GM23338 (cell line): ENCODE measurements around the gene ACTG1.

ENCODE experiments used
- CREB1 ChIP-seq: fragments of 250-450 bp; sonication (Bioruptor Pico); IDR thresholded peaks from 2 replicates; pipeline ENCODE4 v1.5.0; 2020; ENCODE audit warnings: low read depth, mild to moderate bottlenecking, moderate library complexity
- EZH2 ChIP-seq: fragments of 200-600 bp; sonication (generic); IDR thresholded peaks from one replicate; pipeline ENCODE4 v1.8.0; 2017; ENCODE audit warnings: antibody characterized with exemption, mild to moderate bottlenecking, low read depth; ENCODE audit not compliant: unreplicated experiment
- POLR2AphosphoS5 ChIP-seq: IDR thresholded peaks from 2 replicates; pipeline ENCODE4 v1.6.1; 2016; ENCODE audit warnings: antibody characterized with exemption, low read depth
- TF ChIP-seq, protein P1 (sequence below), 2 experiments: fragments of 200-600 bp in 1 of 2; sonication (generic) in 1 of 2; conservative IDR thresholded peaks; 2 replicates each; pipeline versions ENCODE4 v1.5.1 to v1.6.1; 2016 to 2017; ENCODE audit warnings: antibody characterized with exemption in 2 of 2, low read depth in 2 of 2, mild to moderate bottlenecking in 2 of 2, moderate library complexity in 1 of 2

DNA sequence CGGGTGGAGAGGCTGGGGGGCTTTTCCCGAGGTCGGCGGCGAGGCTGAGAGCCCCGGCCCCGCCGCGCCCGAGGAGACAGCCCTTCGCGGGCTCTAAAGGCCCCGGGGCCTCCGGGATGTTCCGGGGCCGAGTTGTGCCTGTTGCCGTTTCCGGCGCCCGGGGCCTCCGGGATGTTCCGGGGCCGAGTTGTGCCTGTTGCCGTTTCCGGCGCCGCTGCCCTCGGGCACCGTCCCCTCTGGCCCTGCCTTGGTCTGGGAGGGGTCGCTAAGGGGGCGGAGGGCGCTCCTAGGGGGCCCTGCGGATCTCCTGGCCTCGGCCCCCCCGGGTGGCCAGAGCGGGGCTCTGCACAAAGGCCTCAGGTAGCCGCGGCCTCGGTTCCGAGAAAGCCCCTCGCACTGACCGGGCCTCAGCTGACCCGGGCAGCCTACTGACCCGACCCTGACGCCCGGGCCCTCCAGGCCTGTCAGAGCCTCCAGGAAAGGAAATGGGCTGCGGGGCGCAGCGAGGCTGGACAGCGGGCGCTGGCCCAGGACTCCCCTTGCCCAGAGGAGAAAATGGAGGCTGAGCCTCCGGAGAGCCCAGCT, 24.2 kb downstream of the ACTG1 start:
- TF ChIP-seq, protein P1, sequence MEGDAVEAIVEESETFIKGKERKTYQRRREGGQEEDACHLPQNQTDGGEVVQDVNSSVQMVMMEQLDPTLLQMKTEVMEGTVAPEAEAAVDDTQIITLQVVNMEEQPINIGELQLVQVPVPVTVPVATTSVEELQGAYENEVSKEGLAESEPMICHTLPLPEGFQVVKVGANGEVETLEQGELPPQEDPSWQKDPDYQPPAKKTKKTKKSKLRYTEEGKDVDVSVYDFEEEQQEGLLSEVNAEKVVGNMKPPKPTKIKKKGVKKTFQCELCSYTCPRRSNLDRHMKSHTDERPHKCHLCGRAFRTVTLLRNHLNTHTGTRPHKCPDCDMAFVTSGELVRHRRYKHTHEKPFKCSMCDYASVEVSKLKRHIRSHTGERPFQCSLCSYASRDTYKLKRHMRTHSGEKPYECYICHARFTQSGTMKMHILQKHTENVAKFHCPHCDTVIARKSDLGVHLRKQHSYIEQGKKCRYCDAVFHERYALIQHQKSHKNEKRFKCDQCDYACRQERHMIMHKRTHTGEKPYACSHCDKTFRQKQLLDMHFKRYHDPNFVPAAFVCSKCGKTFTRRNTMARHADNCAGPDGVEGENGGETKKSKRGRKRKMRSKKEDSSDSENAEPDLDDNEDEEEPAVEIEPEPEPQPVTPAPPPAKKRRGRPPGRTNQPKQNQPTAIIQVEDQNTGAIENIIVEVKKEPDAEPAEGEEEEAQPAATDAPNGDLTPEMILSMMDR (conservative IDR thresholded peaks at IDR 0.05; ENCODE audit: low read depth in 2 of 2): no peak
- no peak for TF ChIP-seq POLR2AphosphoS5
- TF ChIP-seq CREB1 (CRISPR knock-in tag): no peak
- TF ChIP-seq EZH2: no peak
